Ascending aorta (tissue), 2 donors: Measurements from ENCODE around the gene PDGFA. TPM values are rescaled to one million over a fixed set of nuclear protein-coding genes. Genes with fewer than 3 reads are reported as not detected.

Experiments
- DNase-seq, 2 donors: peaks; one replicate each; pipeline ENCODE4 v3.0.0-alpha.2; 2019; ENCODE audit warnings: low spot score in 2 of 2
- H3K27ac ChIP-seq, 2 donors: fragments of 200-600 bp; sonication (generic); one replicate each; pipeline ENCODE4 v1.5.1; 2016 to 2017; ENCODE audit warnings: mild to moderate bottlenecking in 1 of 2
- H3K27me3 ChIP-seq: fragments of 200-600 bp; sonication (generic); one replicate; pipeline ENCODE4 v1.5.1; 2017
- H3K36me3 ChIP-seq, 2 donors: fragments of 200-600 bp; sonication (generic); one replicate each; pipeline ENCODE4 v1.5.1; 2016
- H3K4me1 ChIP-seq, 2 donors: fragments of 200-600 bp; sonication (generic); one replicate each; pipeline ENCODE4 v1.5.1; 2016 to 2017; ENCODE audit warnings: mild to moderate bottlenecking in 1 of 2
- H3K4me3 ChIP-seq, 2 donors: fragments of 200-600 bp; sonication (generic); one replicate each; pipeline ENCODE4 v1.5.1; 2016 to 2017; ENCODE audit warnings: mild to moderate bottlenecking in 1 of 2
- H3K9me3 ChIP-seq, 2 donors: fragments of 200-600 bp; sonication (generic); one replicate each; pipeline ENCODE4 v1.5.1; 2016
- CTCF ChIP-seq, 3 experiments: fragments of 200-600 bp in 2 of 3; fragments of 450-650 bp in 1 of 3; sonication (generic) in 2 of 3; IDR thresholded peaks; one replicate each; pipeline ENCODE4 v1.5.1; 2016 to 2019; ENCODE audit warnings: antibody characterized with exemption in 3 of 3, mild to moderate bottlenecking in 1 of 3, moderate library complexity in 1 of 3
- intact Hi-C: fragments of 100-400 bp; cut with DNase I; formaldehyde crosslinking; loops from one replicate; pipeline ENCODE4 v1.15.1; 2023
- total RNA-seq: library from RNA; depleted of rRNA; stranded (reverse); fragments of >200 nt; gene quantifications from one replicate; pipeline ENCODE4 v1.1.0, GENCODE V29; 2016

Gene PDGFA
- total RNA-seq, 1 donor from 2014 or later, result 349 TPM

GRCh38 chr7:523347-524336, 4.0 kb upstream of the PDGFA start:
- Histone ChIP-seq H3K36me3 (no peaks in the 10 kb centered on the region), H3K27me3 (no peaks in the 10 kb centered on the region), H3K27ac (peak overlapping the region; percentile 95 to 98), H3K4me1 (peaks cover 13 to 22% of the 10 kb centered on the region in 2 donors), H3K4me3 (peak overlapping the region; percentile 75 to 77), H3K9me3 (peaks cover 8 to 12% of the 10 kb centered on the region in 2 donors)
- no peak for TF ChIP-seq CTCF (IDR thresholded peaks at IDR 0.05)
- DNase-seq, result no peak
- intact Hi-C loops, result loop anchor here (5.0 kb wide), 2 partner anchors 34 to 291 kb away; no protein-coding TSS in a partner anchor

- DNase-seq, result no peak
- intact Hi-C loops, result loop anchor here (1.0 to 5.0 kb wide), 3 partner anchors 20 to 291 kb away; no protein-coding TSS in a partner anchor
- Histone ChIP-seq H3K27me3 (no peaks in the 10 kb centered on the region), H3K27ac (peak overlapping the region; percentile 95 to 98), H3K4me1 (peaks cover 13 to 22% of the 10 kb centered on the region in 2 donors), H3K4me3 (peak overlapping the region; percentile 75 to 77), H3K36me3 (peaks cover 0 to 3% of the 10 kb centered on the region in 2 donors), H3K9me3 (peaks cover 8 to 12% of the 10 kb centered on the region in 2 donors)
- TF ChIP-seq CTCF (IDR thresholded peaks at IDR 0.05), result no peak
Measured at GRCh38 chr7:522951-523314, 3.3 kb upstream of the PDGFA start.

- TF ChIP-seq CTCF (IDR thresholded peaks at IDR 0.05), result peak in 1 of 3 experiments; percentile 26
- Histone ChIP-seq H3K27ac (peak overlapping the region; percentile 95 to 98), H3K27me3 (no peaks in the 10 kb centered on the region), H3K4me1 (peaks cover 13 to 22% of the 10 kb centered on the region in 2 donors), H3K36me3 (peaks cover 0 to 3% of the 10 kb centered on the region in 2 donors), H3K4me3 (peak overlapping the region; percentile 75 to 77), H3K9me3 (peaks cover 8 to 12% of the 10 kb centered on the region in 2 donors)
- intact Hi-C loops, result loop anchor here (1.0 to 5.0 kb wide), 3 partner anchors 21 to 290 kb away; no protein-coding TSS in a partner anchor
- DNase-seq, result peak; percentile 47 to 87
Measured at GRCh38 chr7:522071-522950, 2.7 kb upstream of the PDGFA start.

GRCh38 chr7:521221-522070, 1.8 kb upstream of the PDGFA start:
- Histone ChIP-seq H3K36me3 (peaks cover 0 to 3% of the 10 kb centered on the region in 2 donors), H3K27me3 (no peaks in the 10 kb centered on the region), H3K4me1 (peaks cover 13 to 22% of the 10 kb centered on the region in 2 donors), H3K9me3 (peaks cover 8 to 12% of the 10 kb centered on the region in 2 donors), H3K4me3 (peak overlapping the region; percentile 75 to 77), H3K27ac (peak overlapping the region; percentile 95 to 98)
- peak in 1 of 2 donors; percentile 92 for DNase-seq
- peak in 2 of 3 experiments; percentile 9 to 21 for TF ChIP-seq CTCF (IDR thresholded peaks at IDR 0.05)
- intact Hi-C loops, result loop anchor here (1.0 to 5.0 kb wide), 3 partner anchors 22 to 289 kb away; no protein-coding TSS in a partner anchor
